ENCODE results near the gene ZBTB16. TPM values are rescaled to one million over a fixed set of nuclear protein-coding genes. Genes with fewer than 3 reads are reported as not detected.

ZBTB16 gene
- polyA plus RNA-seq, 2 donors: 4.6 to 9.6 TPM

DNA sequence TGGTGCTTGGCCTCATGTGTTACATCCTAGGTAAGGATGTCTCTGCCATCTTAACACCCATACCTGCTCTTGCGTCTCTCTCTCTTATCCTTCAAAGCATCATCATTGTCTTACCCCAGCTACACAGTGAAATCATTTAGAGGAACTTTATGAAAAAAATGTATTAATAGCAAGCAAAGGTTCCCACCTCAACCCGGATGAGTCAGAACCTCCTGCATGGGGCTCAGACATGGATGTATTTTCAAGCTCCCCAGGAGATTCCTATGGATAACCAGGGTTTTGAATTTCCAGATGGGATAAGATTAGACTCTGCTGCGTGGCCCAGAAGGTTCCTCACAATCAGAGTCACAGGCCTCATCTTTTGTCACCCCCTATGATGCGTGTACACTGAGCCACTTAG is 147.6 kb downstream of the ZBTB16 start:
- Histone ChIP-seq H3K4me1 (ENCODE audit: control insufficient read depth in 2 of 2, insufficient read depth in 2 of 2, low read length in 1 of 2) (no peaks in the 10 kb centered on the region), H3K9me3 (ENCODE audit: control insufficient read depth in 2 of 2, insufficient read depth in 1 of 2, low read depth in 1 of 2, low read length in 1 of 2) (no peaks in the 10 kb centered on the region)

DNA sequence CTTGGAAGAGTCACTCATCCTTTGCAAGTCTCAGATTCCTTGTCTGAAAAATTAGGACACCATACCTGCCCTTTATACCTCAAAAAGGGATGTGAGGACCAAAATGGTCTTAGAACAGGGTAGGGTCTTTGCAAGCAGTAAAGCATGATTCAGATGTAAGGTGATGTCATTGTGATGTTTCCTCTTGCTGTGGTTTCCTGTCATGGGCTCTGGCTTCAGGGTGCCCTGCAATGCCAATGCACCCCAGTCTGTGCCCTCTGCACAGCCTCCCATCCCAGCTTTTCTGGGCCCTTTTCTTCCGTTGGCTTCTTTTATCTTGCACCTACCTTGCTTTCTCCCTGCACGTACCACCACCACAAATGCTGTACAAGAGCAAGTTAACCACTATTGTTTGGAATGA is 148.9 kb downstream of the ZBTB16 start:
- Histone ChIP-seq H3K4me1 (ENCODE audit: control insufficient read depth in 2 of 2, insufficient read depth in 2 of 2, low read length in 1 of 2) (no peaks in the 10 kb centered on the region), H3K4me3 (ENCODE audit: low read depth in 1 of 2, low read length in 2 of 2) (no peak overlapping the region), H3K27me3 (ENCODE audit: control insufficient read depth in 1 of 2, insufficient read depth in 2 of 2, low read length in 2 of 2) (no peaks in the 10 kb centered on the region), H3K9me3 (ENCODE audit: control insufficient read depth in 2 of 2, insufficient read depth in 1 of 2, low read depth in 1 of 2, low read length in 1 of 2) (no peaks in the 10 kb centered on the region), H3K36me3 (ENCODE audit: control insufficient read depth in 2 of 2, insufficient read depth in 2 of 2, low read length in 1 of 2) (peaks cover 0 to 5% of the 10 kb centered on the region in 2 donors), H3K27ac (ENCODE audit: low read depth in 2 of 2, low read length in 1 of 2) (no peak overlapping the region)
- WGBS, 2 donors: 84 to 93% methylated on average over 2 of the region's 2 CpGs

More for the DNA sequence above, 147.6 kb downstream of the ZBTB16 start:
- WGBS, 2 donors: 83 to 84% methylated on average over 4 of the region's 4 CpGs
- H3K27me3 ChIP-seq (ENCODE audit: control insufficient read depth in 1 of 2, insufficient read depth in 2 of 2, low read length in 2 of 2): no peaks in the 10 kb centered on the region
- no peak overlapping the region for H3K4me3 ChIP-seq (ENCODE audit: low read depth in 1 of 2, low read length in 2 of 2)
- no peak overlapping the region for H3K27ac ChIP-seq (ENCODE audit: low read depth in 2 of 2, low read length in 1 of 2)
- H3K36me3 ChIP-seq (ENCODE audit: control insufficient read depth in 2 of 2, insufficient read depth in 2 of 2, low read length in 1 of 2): peaks cover 0 to 5% of the 10 kb centered on the region in 2 donors

DNA sequence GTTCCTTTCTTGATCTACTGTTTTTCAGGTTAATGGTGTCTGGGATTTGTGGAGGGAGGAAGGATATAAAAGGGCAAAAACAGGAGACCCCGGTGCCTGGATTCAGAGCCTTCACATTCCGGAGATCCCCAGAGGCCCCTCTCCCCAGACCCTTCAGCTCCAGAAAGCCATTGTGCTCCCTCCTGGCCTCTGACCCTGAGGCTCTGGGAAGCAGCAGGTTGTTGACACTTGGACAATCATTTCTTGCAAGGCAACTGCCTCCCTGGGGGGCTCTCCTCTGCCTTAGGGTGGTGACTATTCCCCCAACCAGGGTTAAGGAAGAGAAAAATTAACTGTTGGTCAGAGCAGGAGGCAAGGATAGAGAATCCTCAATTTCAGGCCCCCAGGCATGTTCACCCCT is 149.8 kb downstream of the ZBTB16 start:
- Histone ChIP-seq H3K4me1 (ENCODE audit: control insufficient read depth in 2 of 2, insufficient read depth in 2 of 2, low read length in 1 of 2) (no peaks in the 10 kb centered on the region), H3K27ac (ENCODE audit: low read depth in 2 of 2, low read length in 1 of 2) (no peak overlapping the region)
- WGBS, 2 donors: 71 to 75% methylated on average over 2 of the region's 2 CpGs

DNA sequence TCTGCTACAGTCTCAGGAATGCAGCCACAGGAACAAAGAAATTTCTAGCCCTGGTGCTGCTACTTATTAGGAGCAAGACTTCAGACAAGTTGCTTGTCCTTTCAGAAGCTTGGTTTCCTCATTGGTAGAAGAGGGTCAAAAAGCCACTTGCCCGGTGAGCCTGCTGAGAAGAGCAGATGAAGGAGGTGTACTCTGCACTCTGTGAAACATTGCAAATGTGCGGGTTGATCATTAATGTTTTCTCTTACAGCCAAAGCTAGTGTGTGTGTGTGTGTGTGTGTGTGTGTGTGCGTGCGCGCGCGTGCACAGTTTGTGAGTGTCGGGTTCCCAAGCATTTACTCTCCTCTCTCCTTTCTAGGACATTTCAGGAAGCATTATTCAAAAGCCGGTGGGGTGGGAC is 150.4 kb downstream of the ZBTB16 start:
- Histone ChIP-seq H3K9me3 (ENCODE audit: control insufficient read depth in 2 of 2, insufficient read depth in 1 of 2, low read depth in 1 of 2, low read length in 1 of 2) (no peaks in the 10 kb centered on the region), H3K36me3 (ENCODE audit: control insufficient read depth in 2 of 2, insufficient read depth in 2 of 2, low read length in 1 of 2) (peaks cover 0 to 2% of the 10 kb centered on the region in 2 donors), H3K27me3 (ENCODE audit: control insufficient read depth in 1 of 2, insufficient read depth in 2 of 2, low read length in 2 of 2) (no peaks in the 10 kb centered on the region), H3K4me3 (ENCODE audit: low read depth in 1 of 2, low read length in 2 of 2) (no peak overlapping the region), H3K27ac (ENCODE audit: low read depth in 2 of 2, low read length in 1 of 2) (no peak overlapping the region), H3K4me1 (ENCODE audit: control insufficient read depth in 2 of 2, insufficient read depth in 2 of 2, low read length in 1 of 2) (no peaks in the 10 kb centered on the region)
- 58 to 75% methylated on average over 9 of the region's 9 CpGs for WGBS, 2 donors

More for the DNA sequence above, 149.8 kb downstream of the ZBTB16 start:
- no peaks in the 10 kb centered on the region for H3K27me3 ChIP-seq (ENCODE audit: control insufficient read depth in 1 of 2, insufficient read depth in 2 of 2, low read length in 2 of 2)
- no peak overlapping the region for H3K4me3 ChIP-seq (ENCODE audit: low read depth in 1 of 2, low read length in 2 of 2)
- no peaks in the 10 kb centered on the region for H3K9me3 ChIP-seq (ENCODE audit: control insufficient read depth in 2 of 2, insufficient read depth in 1 of 2, low read depth in 1 of 2, low read length in 1 of 2)
- H3K36me3 ChIP-seq (ENCODE audit: control insufficient read depth in 2 of 2, insufficient read depth in 2 of 2, low read length in 1 of 2): peaks cover 0 to 5% of the 10 kb centered on the region in 2 donors

DNA sequence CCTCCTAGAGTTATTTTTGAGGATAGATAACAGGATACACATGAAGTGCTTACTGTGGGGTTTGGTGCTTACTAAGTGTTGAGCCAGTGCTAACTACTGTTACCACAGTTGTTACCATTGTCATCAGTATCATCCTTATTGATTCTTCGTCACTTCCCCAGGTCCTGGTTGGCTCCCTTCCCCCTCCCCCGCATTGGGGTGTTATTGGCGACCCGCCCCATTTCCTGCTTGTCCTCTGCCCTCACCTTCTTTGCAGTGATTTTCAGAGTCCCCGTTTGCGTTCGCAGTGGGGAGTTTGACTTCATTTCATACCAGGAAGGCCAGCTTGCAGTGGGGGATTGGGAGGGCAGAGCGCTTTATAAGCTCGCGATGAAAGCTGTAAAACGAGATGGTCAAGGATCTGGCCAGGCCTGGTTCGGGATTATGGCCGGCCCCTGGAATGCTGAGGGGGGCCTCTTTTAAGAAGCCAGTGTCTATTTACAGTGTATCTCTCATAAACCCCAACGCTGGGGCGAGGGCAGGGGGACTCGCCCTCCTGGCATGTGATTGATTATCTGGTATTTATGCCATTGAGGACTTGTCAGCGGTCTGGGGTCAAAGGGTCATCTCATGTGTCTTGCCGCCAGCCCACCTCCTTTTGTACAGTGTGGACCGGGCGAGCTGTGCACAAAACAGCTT is 152.1 kb downstream of the ZBTB16 start:
- no peak overlapping the region for H3K4me3 ChIP-seq (ENCODE audit: low read depth in 1 of 2, low read length in 2 of 2)
- no peaks in the 10 kb centered on the region for H3K9me3 ChIP-seq (ENCODE audit: control insufficient read depth in 2 of 2, insufficient read depth in 1 of 2, low read depth in 1 of 2, low read length in 1 of 2)
- H3K36me3 ChIP-seq (ENCODE audit: control insufficient read depth in 2 of 2, insufficient read depth in 2 of 2, low read length in 1 of 2): peaks cover 0 to 4% of the 10 kb centered on the region in 2 donors
- WGBS, 2 donors: 76 to 83% methylated on average over 20 of the region's 20 CpGs
- H3K27ac ChIP-seq (ENCODE audit: low read depth in 2 of 2, low read length in 1 of 2): no peak overlapping the region
- H3K27me3 ChIP-seq (ENCODE audit: control insufficient read depth in 1 of 2, insufficient read depth in 2 of 2, low read length in 2 of 2): no peaks in the 10 kb centered on the region
- H3K4me1 ChIP-seq (ENCODE audit: control insufficient read depth in 2 of 2, insufficient read depth in 2 of 2, low read length in 1 of 2): peaks cover 0 to 4% of the 10 kb centered on the region in 2 donors

DNA sequence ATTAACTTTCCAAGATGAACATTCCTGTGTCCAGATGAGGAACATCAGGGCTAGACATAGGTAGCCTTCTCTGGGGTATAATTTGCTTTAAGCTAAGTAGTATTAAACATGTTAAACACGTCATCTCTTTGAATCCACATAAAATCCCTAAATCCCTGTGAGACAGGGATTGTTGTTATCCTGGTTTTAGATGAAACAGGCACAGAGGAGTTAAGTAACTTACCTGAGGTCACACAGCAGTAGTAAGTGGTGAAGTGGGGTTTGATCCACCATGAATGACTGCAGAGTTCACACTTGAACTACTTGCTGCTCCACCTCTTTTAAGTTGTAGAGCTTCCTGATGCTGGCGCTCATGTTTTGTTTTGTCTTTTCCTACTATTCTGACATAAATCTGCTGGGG is 154.1 kb downstream of the ZBTB16 start:
- Histone ChIP-seq H3K27me3 (ENCODE audit: control insufficient read depth in 1 of 2, insufficient read depth in 2 of 2, low read length in 2 of 2) (no peaks in the 10 kb centered on the region), H3K36me3 (ENCODE audit: control insufficient read depth in 2 of 2, insufficient read depth in 2 of 2, low read length in 1 of 2) (peaks cover 0 to 4% of the 10 kb centered on the region in 2 donors), H3K4me3 (ENCODE audit: low read depth in 1 of 2, low read length in 2 of 2) (no peak overlapping the region), H3K27ac (ENCODE audit: low read depth in 2 of 2, low read length in 1 of 2) (no peak overlapping the region), H3K4me1 (ENCODE audit: control insufficient read depth in 2 of 2, insufficient read depth in 2 of 2, low read length in 1 of 2) (peaks cover 3 to 7% of the 10 kb centered on the region in 2 donors), H3K9me3 (ENCODE audit: control insufficient read depth in 2 of 2, insufficient read depth in 1 of 2, low read depth in 1 of 2, low read length in 1 of 2) (no peaks in the 10 kb centered on the region)
- WGBS, 2 donors: 86 to 88% methylated on average over 2 of the region's 2 CpGs

DNA sequence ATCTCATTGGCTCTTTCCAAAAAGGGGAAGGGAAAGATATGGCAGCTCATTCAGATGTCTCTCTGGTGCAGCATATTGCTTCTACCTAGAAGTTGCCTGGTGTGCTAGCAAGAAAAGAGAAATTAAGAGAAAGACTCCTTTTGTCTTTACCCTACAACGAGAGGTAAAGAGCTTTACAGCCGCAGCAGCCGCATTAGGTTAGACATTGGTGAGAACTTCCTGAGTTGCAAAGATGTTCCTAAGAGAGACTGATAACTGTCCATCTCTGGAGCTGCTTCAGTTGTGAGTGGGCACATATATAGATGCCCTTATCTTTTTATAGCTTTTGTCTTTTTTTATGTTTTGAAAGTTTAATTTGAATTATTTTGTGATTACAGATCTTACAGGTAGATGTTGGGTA is 155.9 kb downstream of the ZBTB16 start:
- Histone ChIP-seq H3K4me1 (ENCODE audit: control insufficient read depth in 2 of 2, insufficient read depth in 2 of 2, low read length in 1 of 2) (peaks cover 6 to 9% of the 10 kb centered on the region in 2 donors), H3K27ac (ENCODE audit: low read depth in 2 of 2, low read length in 1 of 2) (no peak overlapping the region), H3K4me3 (ENCODE audit: low read depth in 1 of 2, low read length in 2 of 2) (no peak overlapping the region), H3K9me3 (ENCODE audit: control insufficient read depth in 2 of 2, insufficient read depth in 1 of 2, low read depth in 1 of 2, low read length in 1 of 2) (no peaks in the 10 kb centered on the region), H3K27me3 (ENCODE audit: control insufficient read depth in 1 of 2, insufficient read depth in 2 of 2, low read length in 2 of 2) (no peaks in the 10 kb centered on the region), H3K36me3 (ENCODE audit: control insufficient read depth in 2 of 2, insufficient read depth in 2 of 2, low read length in 1 of 2) (peaks cover 0 to 4% of the 10 kb centered on the region in 2 donors)
- WGBS, 2 donors: 84 to 88% methylated on average over 3 of the region's 3 CpGs

DNA sequence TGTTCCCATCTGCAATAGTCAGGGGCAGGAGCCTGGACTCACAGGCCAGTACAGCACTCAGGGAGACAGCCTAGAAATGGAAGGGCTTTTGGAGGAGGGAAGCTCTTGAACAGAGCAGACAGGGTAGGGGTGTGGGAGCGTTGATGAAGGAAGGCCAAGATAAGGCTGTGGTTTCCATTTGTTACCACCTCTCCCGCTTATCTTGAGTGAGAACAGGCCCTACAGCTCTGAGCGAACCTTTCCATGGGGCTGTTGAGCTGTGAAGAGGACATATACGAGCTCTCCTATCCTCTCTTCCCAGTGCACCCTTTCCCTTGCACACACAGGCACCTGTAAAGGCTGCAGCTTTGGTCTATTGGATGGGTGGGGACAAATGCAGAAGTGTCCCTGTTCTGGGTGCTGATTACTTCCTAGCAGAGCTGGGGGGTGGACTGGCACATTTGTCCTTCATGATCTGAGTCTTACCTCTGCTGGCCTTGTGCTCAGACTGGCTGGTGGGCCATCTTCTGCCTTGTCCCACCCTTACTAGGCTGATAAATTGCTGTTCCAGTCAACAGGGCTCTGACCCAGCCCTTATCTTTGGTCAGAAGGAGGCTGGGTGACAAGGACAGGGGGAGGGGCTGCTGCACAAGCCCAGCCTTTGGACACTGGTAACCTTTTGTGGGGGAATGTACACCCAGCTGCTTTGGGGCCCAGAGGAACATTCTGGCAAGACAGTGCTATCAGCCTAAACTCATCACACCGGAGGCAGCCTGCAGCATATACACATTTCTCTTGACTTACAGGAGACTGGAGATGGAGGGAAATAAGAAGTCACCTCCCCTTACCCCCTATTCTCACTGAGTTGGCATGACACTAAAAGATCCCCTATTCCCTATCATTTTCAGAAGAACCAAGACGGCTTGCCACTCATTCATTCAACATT is 156.6 kb downstream of the ZBTB16 start:
- H3K27me3 ChIP-seq (ENCODE audit: control insufficient read depth in 1 of 2, insufficient read depth in 2 of 2, low read length in 2 of 2): no peaks in the 10 kb centered on the region
- WGBS, 2 donors: 83 to 86% methylated on average over 6 of the region's 6 CpGs
- H3K27ac ChIP-seq (ENCODE audit: low read depth in 2 of 2, low read length in 1 of 2): no peak overlapping the region

DNA sequence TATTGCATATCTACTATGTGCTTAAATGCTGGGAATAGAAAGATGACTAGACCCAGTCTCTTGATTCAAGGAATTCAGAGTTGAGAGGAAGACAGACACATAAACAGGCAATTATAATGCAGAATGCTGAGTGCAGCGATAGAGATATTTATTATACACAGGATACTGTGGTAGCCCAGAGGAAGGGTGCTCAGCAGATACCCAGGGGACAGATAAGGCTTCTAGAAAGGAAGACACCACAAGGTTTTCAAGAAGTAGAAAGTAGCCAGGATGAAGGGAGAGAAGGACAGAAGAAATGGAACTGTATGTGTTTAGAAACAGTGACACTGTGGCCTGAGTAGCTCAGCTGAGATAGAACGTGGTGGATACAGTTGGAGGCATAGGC is 157.3 kb downstream of the ZBTB16 start:
- H3K4me3 ChIP-seq (ENCODE audit: low read depth in 1 of 2, low read length in 2 of 2): no peak overlapping the region
- no peaks in the 10 kb centered on the region for H3K27me3 ChIP-seq (ENCODE audit: control insufficient read depth in 1 of 2, insufficient read depth in 2 of 2, low read length in 2 of 2)
- WGBS, 2 donors: 75 to 76% methylated on average over 2 of the region's 2 CpGs
- peaks cover 6 to 9% of the 10 kb centered on the region in 2 donors for H3K4me1 ChIP-seq (ENCODE audit: control insufficient read depth in 2 of 2, insufficient read depth in 2 of 2, low read length in 1 of 2)
- H3K27ac ChIP-seq (ENCODE audit: low read depth in 2 of 2, low read length in 1 of 2): no peak overlapping the region
- H3K36me3 ChIP-seq (ENCODE audit: control insufficient read depth in 2 of 2, insufficient read depth in 2 of 2, low read length in 1 of 2): peaks cover 0 to 3% of the 10 kb centered on the region in 2 donors
- no peaks in the 10 kb centered on the region for H3K9me3 ChIP-seq (ENCODE audit: control insufficient read depth in 2 of 2, insufficient read depth in 1 of 2, low read depth in 1 of 2, low read length in 1 of 2)

More for the DNA sequence above, 156.6 kb downstream of the ZBTB16 start:
- H3K9me3 ChIP-seq (ENCODE audit: control insufficient read depth in 2 of 2, insufficient read depth in 1 of 2, low read depth in 1 of 2, low read length in 1 of 2): no peaks in the 10 kb centered on the region
- H3K36me3 ChIP-seq (ENCODE audit: control insufficient read depth in 2 of 2, insufficient read depth in 2 of 2, low read length in 1 of 2): peaks cover 0 to 4% of the 10 kb centered on the region in 2 donors
- peaks cover 6 to 9% of the 10 kb centered on the region in 2 donors for H3K4me1 ChIP-seq (ENCODE audit: control insufficient read depth in 2 of 2, insufficient read depth in 2 of 2, low read length in 1 of 2)
- H3K4me3 ChIP-seq (ENCODE audit: low read depth in 1 of 2, low read length in 2 of 2): no peak overlapping the region
